GM12873 (cell line): ENCODE results near the gene PRKCD.

Experiments used
- TF ChIP-seq, protein P1 (sequence below): IDR thresholded peaks from 2 replicates; pipeline ENCODE4 v1.5.1; 2012; ENCODE audit warnings: low read depth, mild to moderate bottlenecking, moderate library complexity, low read length, control low read depth; ENCODE audit not compliant: insufficient read depth; ENCODE audit errors: missing control alignments

PRKCD gene

DNA sequence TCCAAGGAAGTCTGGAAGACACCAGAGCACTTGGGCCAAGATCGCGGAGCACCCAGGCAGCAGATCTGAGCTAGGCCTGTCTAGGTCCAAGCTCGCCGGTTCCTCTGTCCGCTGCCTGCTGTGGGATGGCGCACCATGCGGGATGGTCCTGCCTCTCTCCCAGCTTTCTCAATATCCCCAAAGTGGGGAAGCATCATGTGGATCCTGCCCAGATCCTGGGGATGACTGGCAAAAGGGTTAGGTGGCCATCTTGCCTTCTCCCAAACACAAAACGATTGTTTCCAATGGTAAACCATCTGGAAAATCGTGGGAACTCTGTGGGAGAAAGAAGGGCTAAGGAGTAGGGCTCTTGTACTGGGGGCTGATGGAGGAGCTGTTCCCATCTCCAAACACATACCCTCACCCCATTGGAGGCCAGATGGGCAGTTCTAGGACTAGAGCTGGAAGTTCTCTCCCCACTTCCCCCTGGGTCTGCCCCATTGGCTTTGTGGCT, 8.9 kb downstream of the PRKCD start:
- TF ChIP-seq, protein P1, sequence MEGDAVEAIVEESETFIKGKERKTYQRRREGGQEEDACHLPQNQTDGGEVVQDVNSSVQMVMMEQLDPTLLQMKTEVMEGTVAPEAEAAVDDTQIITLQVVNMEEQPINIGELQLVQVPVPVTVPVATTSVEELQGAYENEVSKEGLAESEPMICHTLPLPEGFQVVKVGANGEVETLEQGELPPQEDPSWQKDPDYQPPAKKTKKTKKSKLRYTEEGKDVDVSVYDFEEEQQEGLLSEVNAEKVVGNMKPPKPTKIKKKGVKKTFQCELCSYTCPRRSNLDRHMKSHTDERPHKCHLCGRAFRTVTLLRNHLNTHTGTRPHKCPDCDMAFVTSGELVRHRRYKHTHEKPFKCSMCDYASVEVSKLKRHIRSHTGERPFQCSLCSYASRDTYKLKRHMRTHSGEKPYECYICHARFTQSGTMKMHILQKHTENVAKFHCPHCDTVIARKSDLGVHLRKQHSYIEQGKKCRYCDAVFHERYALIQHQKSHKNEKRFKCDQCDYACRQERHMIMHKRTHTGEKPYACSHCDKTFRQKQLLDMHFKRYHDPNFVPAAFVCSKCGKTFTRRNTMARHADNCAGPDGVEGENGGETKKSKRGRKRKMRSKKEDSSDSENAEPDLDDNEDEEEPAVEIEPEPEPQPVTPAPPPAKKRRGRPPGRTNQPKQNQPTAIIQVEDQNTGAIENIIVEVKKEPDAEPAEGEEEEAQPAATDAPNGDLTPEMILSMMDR = no peak

DNA sequence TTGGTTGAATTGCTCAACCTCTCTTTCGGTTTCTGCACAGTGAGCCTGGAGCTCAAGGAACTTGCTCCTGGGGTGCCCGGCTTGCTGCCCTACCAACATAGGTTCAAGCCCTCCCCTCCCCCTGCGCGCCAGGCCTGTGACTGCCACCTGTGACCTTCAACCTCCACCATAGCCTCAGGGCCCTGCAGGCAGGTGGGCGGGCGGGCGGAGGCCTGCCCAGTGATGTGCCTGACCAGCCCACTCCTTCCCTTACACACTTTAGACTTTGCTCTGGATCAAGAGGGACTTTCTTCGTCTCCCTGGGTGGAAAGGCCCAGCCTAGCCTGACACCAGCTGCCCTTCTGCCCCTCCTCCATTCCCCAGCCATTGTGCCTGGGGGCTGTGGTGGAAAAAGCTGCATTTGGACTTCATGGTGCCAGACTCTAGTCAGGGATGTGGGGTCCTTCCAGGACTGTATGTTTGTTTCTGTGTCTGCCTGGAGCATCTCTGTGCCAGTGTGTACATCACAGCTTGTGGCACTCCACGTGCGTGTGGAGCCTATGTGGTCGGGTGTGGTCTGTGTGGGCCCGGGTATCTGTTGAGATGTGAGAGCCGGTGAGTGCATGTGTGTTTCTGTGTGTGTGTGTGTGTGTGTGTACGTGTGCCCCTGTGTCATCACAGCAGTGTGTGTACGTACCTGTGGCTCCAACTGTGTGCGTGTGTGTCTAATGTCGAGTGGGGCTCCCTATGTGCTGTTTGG, 9.5 kb downstream of the PRKCD start:
- TF ChIP-seq, protein P1 = no peak

DNA sequence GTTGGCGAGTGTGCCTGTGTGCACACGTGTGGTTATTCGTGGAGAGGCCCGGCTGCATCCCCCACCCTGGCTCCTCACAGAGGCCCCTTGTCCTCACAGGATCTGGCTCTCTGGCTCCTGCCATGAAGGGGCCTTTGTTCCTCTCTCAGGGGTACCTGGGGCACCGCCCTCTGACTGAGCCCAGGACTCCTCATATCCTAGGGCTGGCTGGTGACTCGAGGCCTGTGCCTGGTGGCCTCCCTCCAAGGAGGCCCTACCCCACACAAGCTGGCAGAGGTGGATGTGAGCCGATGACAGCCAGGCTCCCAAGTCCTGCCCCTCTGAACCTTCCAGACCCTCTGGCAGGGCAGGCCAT, 10.0 kb downstream of the PRKCD start:
- TF ChIP-seq, protein P1 = no peak

DNA sequence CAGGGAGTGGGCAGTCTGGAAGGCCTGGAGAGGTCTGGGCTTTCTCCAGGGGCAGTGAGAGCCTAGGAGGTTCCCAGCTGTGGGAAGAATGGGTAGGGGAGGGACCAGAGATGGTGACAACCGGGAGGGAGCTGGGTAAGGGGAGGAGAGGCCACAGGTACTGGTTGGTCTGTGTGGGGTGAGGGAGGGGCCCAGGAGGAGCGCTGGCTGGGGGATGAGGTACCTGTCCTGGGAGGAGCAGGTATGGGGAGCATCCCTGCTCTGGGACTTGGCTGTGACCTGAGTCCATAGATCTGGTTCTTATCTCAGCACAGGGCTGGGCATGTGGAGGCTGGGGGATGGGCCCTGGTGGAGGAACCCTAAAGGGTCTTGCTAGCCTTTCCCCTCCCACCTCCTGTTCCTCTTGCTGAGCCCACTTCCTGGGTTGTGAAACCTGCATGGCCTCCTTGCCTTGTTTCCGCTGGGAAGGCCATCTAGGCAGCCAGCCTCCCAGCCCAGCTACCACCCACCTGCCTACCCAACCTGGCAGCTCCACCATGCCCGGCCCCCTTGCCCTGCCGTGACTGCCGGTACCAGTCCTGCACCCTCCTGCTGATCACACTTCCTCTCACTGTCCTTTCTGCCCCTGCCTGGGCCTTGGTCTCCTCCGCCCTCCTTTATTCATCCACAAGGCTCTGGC, 11.0 kb downstream of the PRKCD start:
- TF ChIP-seq, protein P1 = no peak

DNA sequence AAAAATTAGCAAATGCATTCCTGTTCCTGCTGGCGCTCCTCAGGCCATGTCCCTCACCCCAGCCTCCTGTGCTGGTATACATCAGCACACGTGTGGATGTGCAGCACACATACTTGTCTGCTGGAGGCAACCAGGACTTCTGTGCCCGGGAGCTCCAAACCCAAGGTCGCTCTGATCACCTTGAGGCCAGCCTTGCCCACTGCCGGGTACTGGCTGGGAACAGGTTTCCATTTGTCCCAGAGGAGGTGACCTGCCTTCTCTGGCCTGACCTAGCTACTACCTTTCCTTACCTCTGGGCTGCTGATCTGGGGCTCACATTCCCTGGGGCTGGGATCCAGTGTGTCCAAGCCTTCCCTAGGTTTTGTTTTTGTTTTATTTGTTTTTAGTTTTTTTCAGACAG, 12.1 kb downstream of the PRKCD start:
- TF ChIP-seq, protein P1 = no peak

DNA sequence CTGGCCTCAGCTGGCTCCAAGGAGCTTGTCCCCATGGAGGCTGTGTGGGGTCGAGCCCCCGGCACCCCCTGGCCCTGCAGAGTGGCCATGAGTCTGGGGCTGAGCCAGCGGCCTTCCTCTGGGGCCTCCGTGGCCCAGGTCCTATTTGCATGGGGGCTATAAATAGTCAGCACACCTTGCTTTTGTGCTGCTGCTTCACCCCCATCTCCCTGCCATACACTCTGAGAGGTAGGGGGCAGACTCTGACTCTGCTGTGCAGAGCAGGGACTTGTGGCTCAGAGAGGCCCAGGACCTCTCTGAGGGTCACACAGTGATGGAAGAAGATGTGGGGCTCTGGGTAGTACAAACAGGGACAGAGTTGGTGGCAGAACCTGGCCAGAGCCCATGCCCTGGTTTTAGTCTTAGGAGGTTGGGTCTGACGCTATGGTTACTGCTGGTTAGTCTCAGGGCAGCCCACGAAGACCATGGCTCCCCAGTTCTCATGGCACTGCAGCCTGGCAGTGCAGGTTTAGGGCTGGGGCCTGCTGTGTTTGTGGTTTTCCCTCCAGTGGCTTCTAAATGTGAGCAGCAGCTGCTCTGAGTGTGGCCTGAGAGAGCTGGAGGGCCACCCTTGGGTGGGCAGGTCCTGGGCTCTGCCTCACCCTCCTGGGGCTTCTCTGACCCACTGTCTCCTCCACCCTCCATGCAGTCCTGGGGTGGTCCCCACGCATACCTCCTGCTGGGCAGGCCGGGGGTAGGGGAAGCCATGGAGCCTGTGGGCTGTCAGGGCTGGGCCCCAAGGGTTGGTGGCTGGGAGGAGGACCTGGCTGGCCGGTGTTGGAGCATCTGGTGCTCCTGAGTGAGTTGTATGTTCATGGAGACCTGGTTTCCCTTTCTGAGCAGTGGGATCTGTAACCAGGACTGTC, 13.6 kb downstream of the PRKCD start:
- TF ChIP-seq, protein P1 = peak; percentile 56
